Peyer's patch (tissue), 4 donors: ENCODE results near the gene PIAS1.

Source experiments
- POLR2A ChIP-seq, 2 donors: fragments of 450-650 bp; IDR thresholded peaks; one replicate each; pipeline ENCODE4 v1.5.1; 2017; ENCODE audit warnings: antibody characterized with exemption in 2 of 2, mild to moderate bottlenecking in 2 of 2, moderate library complexity in 2 of 2
- TF ChIP-seq, protein P1 (sequence below), 6 experiments: fragments of 450-650 bp in 4 of 6; fragments of 200-600 bp in 2 of 6; sonication (generic) in 1 of 6; IDR thresholded peaks; one replicate each; pipeline ENCODE4 v1.5.1; 2017 to 2019; ENCODE audit warnings: antibody characterized with exemption in 6 of 6, mild to moderate bottlenecking in 3 of 6, moderate library complexity in 1 of 6

DNA sequence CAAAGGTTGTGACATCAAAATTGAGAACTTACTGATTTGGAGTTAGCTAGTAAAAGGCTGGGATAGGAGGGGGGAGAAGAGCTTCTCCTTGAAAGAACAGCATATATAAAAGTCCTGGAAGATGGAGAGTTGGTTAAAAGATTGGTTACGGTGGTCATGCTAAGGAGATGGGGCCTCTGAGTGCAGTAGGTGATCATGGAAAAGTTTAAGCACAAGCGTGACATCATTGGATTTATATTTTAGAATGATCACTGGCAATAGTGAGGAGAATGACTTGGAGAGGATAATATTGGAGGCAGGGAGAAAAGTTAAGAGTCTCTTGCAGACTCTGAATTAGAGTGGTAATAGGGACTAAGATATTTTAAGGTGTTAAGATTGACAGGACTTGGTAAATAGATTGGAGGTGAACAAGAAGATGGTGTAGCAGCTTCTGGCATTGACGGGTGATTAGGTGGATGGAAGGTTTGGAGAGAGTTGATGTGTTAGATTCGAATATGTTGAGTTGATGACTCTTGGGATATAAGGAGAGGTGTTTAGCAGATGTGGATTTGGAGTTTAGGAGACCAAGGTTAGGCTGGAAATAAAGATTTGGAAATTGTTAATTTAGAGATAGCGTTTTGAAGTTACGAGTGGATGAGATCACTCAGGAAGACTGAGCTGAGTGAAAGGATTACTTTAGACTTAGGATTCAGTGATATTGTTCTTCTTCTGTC lies 19.6 kb downstream of the PIAS1 start:
- TF ChIP-seq POLR2A (IDR thresholded peaks at IDR 0.05), result no peak
- TF ChIP-seq, protein P1, sequence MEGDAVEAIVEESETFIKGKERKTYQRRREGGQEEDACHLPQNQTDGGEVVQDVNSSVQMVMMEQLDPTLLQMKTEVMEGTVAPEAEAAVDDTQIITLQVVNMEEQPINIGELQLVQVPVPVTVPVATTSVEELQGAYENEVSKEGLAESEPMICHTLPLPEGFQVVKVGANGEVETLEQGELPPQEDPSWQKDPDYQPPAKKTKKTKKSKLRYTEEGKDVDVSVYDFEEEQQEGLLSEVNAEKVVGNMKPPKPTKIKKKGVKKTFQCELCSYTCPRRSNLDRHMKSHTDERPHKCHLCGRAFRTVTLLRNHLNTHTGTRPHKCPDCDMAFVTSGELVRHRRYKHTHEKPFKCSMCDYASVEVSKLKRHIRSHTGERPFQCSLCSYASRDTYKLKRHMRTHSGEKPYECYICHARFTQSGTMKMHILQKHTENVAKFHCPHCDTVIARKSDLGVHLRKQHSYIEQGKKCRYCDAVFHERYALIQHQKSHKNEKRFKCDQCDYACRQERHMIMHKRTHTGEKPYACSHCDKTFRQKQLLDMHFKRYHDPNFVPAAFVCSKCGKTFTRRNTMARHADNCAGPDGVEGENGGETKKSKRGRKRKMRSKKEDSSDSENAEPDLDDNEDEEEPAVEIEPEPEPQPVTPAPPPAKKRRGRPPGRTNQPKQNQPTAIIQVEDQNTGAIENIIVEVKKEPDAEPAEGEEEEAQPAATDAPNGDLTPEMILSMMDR (IDR thresholded peaks at IDR 0.05), result no peak
